Measurements from ENCODE around the gene KDSR. TPM values are rescaled to one million over a fixed set of nuclear protein-coding genes. Genes with fewer than 3 reads are reported as not detected.

KDSR gene
- total RNA-seq, 4 donors from 2014 or later, result 13.1 to 37.2 (median 28.3) TPM

GRCh38 chr18:63292831-63293683 lies 73.9 kb downstream of the KDSR start:
- Histone ChIP-seq H3K4me1 (peaks cover 4 to 42% (median 9%) of the 10 kb centered on the region in 4 donors), H3K27ac (peak overlapping the region in 3 of 4 donors; percentile 1 to 63 (median 18)), H3K36me3 (no peaks in the 10 kb centered on the region), H3K4me3 (no peak overlapping the region), H3K27me3 (no peaks in the 10 kb centered on the region), H3K9me3 (no peaks in the 10 kb centered on the region)
- intact Hi-C loops (cut with DNase I; ENCODE audit: low total_unique reads) (no loop called here), in situ Hi-C loops (cut with MboI; ENCODE audit: low pct_ligation_motif_present in 1 of 4, low pct_unique_long_range_greater_than_20kb in 1 of 4, low sequenced_read_pairs in 3 of 4) (no loop called here)
- DNase-seq, result peak; percentile 43
- TF ChIP-seq POLR2AphosphoS5 (IDR thresholded peaks at IDR 0.05), result no peak
- no peak for TF ChIP-seq CTCF (IDR thresholded peaks at IDR 0.05)
- TF ChIP-seq POLR2A (IDR thresholded peaks at IDR 0.05), result no peak
- no peak for TF ChIP-seq EP300 (IDR thresholded peaks at IDR 0.05; ENCODE audit: low read depth)
- WGBS, 2 donors (ENCODE audit: low coverage in 1 of 2), result 54 to 55% methylated on average over 2 to 11 of the region's 11 CpGs

- TF ChIP-seq EP300 (IDR thresholded peaks at IDR 0.05; ENCODE audit: low read depth) (no peak), CTCF (IDR thresholded peaks at IDR 0.05) (no peak)
- intact Hi-C loops (cut with DNase I; ENCODE audit: low total_unique reads) (no loop called here), in situ Hi-C loops (cut with MboI; ENCODE audit: low pct_ligation_motif_present in 1 of 4, low pct_unique_long_range_greater_than_20kb in 1 of 4, low sequenced_read_pairs in 3 of 4) (no loop called here)
- Histone ChIP-seq H3K4me1 (peaks cover 4 to 52% (median 13%) of the 10 kb centered on the region in 4 donors), H3K27ac (no peak overlapping the region), H3K9me3 (no peaks in the 10 kb centered on the region), H3K27me3 (no peaks in the 10 kb centered on the region), H3K36me3 (no peaks in the 10 kb centered on the region), H3K4me3 (no peak overlapping the region)
- no peak for DNase-seq
- WGBS, 2 donors (ENCODE audit: low coverage in 1 of 2), result 89 to 94% methylated on average over 5 of the region's 5 CpGs
Measured at GRCh38 chr18:63291278-63291677, 75.7 kb downstream of the KDSR start.

GRCh38 chr18:63290821-63291200 lies 76.2 kb downstream of the KDSR start:
- Histone ChIP-seq H3K4me3 (no peak overlapping the region), H3K27ac (peak overlapping the region in 2 of 4 donors; percentile 22 to 28), H3K9me3 (no peaks in the 10 kb centered on the region), H3K27me3 (no peaks in the 10 kb centered on the region), H3K36me3 (no peaks in the 10 kb centered on the region), H3K4me1 (peaks cover 4 to 52% (median 13%) of the 10 kb centered on the region in 4 donors)
- in situ Hi-C loops (cut with MboI; ENCODE audit: low pct_ligation_motif_present in 1 of 4, low pct_unique_long_range_greater_than_20kb in 1 of 4, low sequenced_read_pairs in 3 of 4), result no loop called here
- WGBS, 2 donors (ENCODE audit: low coverage in 1 of 2), result 86 to 88% methylated on average over 7 of the region's 7 CpGs
- intact Hi-C loops (cut with DNase I; ENCODE audit: low total_unique reads), result no loop called here
- TF ChIP-seq EP300 (IDR thresholded peaks at IDR 0.05; ENCODE audit: low read depth) (no peak), CTCF (IDR thresholded peaks at IDR 0.05) (no peak), POLR2A (IDR thresholded peaks at IDR 0.05) (no peak), POLR2AphosphoS5 (IDR thresholded peaks at IDR 0.05) (no peak)
- DNase-seq, result no peak

- in situ Hi-C loops (cut with MboI; ENCODE audit: low pct_ligation_motif_present in 1 of 4, low pct_unique_long_range_greater_than_20kb in 1 of 4, low sequenced_read_pairs in 3 of 4) (no loop called here), intact Hi-C loops (cut with DNase I; ENCODE audit: low total_unique reads) (no loop called here)
- Histone ChIP-seq H3K27ac (peak overlapping the region in 2 of 4 donors; percentile 22 to 28), H3K4me1 (peaks cover 4 to 52% (median 13%) of the 10 kb centered on the region in 4 donors), H3K9me3 (no peaks in the 10 kb centered on the region), H3K27me3 (no peaks in the 10 kb centered on the region), H3K36me3 (no peaks in the 10 kb centered on the region), H3K4me3 (no peak overlapping the region)
- no peak for DNase-seq
- 79 to 83% methylated on average over 6 of the region's 6 CpGs for WGBS, 2 donors (ENCODE audit: low coverage in 1 of 2)
- TF ChIP-seq CTCF (IDR thresholded peaks at IDR 0.05) (no peak), EP300 (IDR thresholded peaks at IDR 0.05; ENCODE audit: low read depth) (no peak), POLR2AphosphoS5 (IDR thresholded peaks at IDR 0.05) (no peak), POLR2A (IDR thresholded peaks at IDR 0.05) (no peak)
Measured at GRCh38 chr18:63290166-63290820, 76.7 kb downstream of the KDSR start.
